IMR-90 (cell line): Measurements from ENCODE around the gene HTR2A. TPM values are rescaled to one million over a fixed set of nuclear protein-coding genes. Genes with fewer than 3 reads are reported as not detected.

Source experiments
- ATAC-seq: fragments of 200-7000 bp; cut with Tn5 transposase; 2 replicates; pipeline ENCODE4 v1.9.1; 2020; ENCODE audit warnings: low read depth, mild to moderate bottlenecking, moderate library complexity
- BruUV-seq: library from RNA; stranded (reverse); fragments of 400-500 nt; replicated peaks from 2 replicates; lab custom pipeline; 2021; lab: Mats Ljungman, UMichigan
- CTCF ChIA-PET: fragments of 300-600 bp; formaldehyde crosslinking; extraction: SDS; loops from one replicate; lab custom pipeline; 2021; ENCODE audit warnings: antibody characterized with exemption; lab: Yijun Ruan, JAX
- POLR2A ChIA-PET: fragments of 300-600 bp; sonication (Branson Sonifier 250); formaldehyde crosslinking; loops from one replicate; lab custom pipeline; 2022; ENCODE audit warnings: antibody characterized with exemption; ENCODE audit not compliant: unreplicated experiment; lab: Charles Lee
- DNase-seq: peaks from one replicate; pipeline ENCODE4 v3.0.0; 2013
- H2AFZ ChIP-seq: replicated peaks from 2 replicates; pipeline ENCODE3; 2013; ENCODE audit warnings: low read length, mild to moderate bottlenecking; ENCODE audit not compliant: poor library complexity
- H2AK5ac ChIP-seq: 2 replicates; pipeline ENCODE4 v1.6.1; 2013; ENCODE audit warnings: low read depth, low read length, inconsistent platforms
- H2AK9ac ChIP-seq: replicated peaks from 2 replicates; pipeline ENCODE3; 2013; ENCODE audit warnings: mild to moderate bottlenecking, low read depth, low read length, moderate library complexity; ENCODE audit not compliant: poor library complexity
- H2BK120ac ChIP-seq: 2 replicates; pipeline ENCODE4 v1.6.1; 2013; ENCODE audit warnings: low read depth, low read length, inconsistent platforms
- H2BK15ac ChIP-seq: 3 replicates; pipeline ENCODE4 v1.6.1; 2013; ENCODE audit warnings: low read depth, low read length, inconsistent platforms
- H2BK20ac ChIP-seq: 2 replicates; pipeline ENCODE4 v1.6.1; 2013; ENCODE audit warnings: low read depth, mild to moderate bottlenecking, inconsistent platforms, low read length, moderate library complexity
- H2BK5ac ChIP-seq: 2 replicates; pipeline ENCODE4 v1.6.1; 2013; ENCODE audit warnings: mild to moderate bottlenecking, low read depth, low read length, inconsistent platforms; ENCODE audit not compliant: poor library complexity, severe bottlenecking
- H3K14ac ChIP-seq: replicated peaks from 2 replicates; pipeline ENCODE4 v1.6.1; 2013; ENCODE audit warnings: low read depth, low read length, inconsistent platforms
- H3K18ac ChIP-seq: 2 replicates; pipeline ENCODE4 v1.6.1; 2013; ENCODE audit warnings: low read depth, low read length, control low read depth
- H3K23ac ChIP-seq: 2 replicates; pipeline ENCODE4 v1.6.1; 2013; ENCODE audit warnings: low read depth, low read length, inconsistent platforms
- H3K27ac ChIP-seq: 2 replicates; pipeline ENCODE4 v1.5.1; 2013; ENCODE audit warnings: mild to moderate bottlenecking, control low read depth, low read length; ENCODE audit not compliant: insufficient read depth
- H3K27me3 ChIP-seq: 2 replicates; pipeline ENCODE4 v1.6.1; 2013; ENCODE audit warnings: low read length; ENCODE audit not compliant: control insufficient read depth, insufficient read depth
- H3K36me3 ChIP-seq: 2 replicates; pipeline ENCODE4 v1.6.1; 2013; ENCODE audit warnings: low read length, mixed read lengths; ENCODE audit not compliant: control insufficient read depth, insufficient read depth
- H3K4ac ChIP-seq: 2 replicates; pipeline ENCODE4 v1.6.1; 2013; ENCODE audit warnings: low read depth, low read length, inconsistent platforms
- H3K4me1 ChIP-seq: 2 replicates; pipeline ENCODE4 v1.6.1; 2013; ENCODE audit warnings: low read length, mixed read lengths; ENCODE audit not compliant: control insufficient read depth, insufficient read depth
- H3K4me2 ChIP-seq: 2 replicates; pipeline ENCODE4 v1.6.1; 2013; ENCODE audit warnings: low read depth, mild to moderate bottlenecking, control low read depth, low read length, moderate library complexity
- H3K4me3 ChIP-seq: 2 replicates; pipeline ENCODE4 v1.5.1; 2013; ENCODE audit warnings: low read depth, mild to moderate bottlenecking, control low read depth, low read length, moderate library complexity; ENCODE audit not compliant: insufficient read depth
- H3K56ac ChIP-seq: 2 replicates; pipeline ENCODE4 v1.6.1; 2013; ENCODE audit warnings: low read length, inconsistent platforms; ENCODE audit not compliant: insufficient read depth; ENCODE audit errors: extremely low read depth
- H3K79me1 ChIP-seq, 2 experiments: 2 replicates each; pipeline ENCODE4 v1.6.1; 2013; ENCODE audit warnings: low read length in 2 of 2, inconsistent platforms in 1 of 2, low read depth in 1 of 2
- H3K9ac ChIP-seq: 2 replicates; pipeline ENCODE4 v1.6.1; 2013; ENCODE audit warnings: low read depth, low read length, control low read depth
- H3K9me1 ChIP-seq: 2 replicates; pipeline ENCODE4 v1.6.1; 2013; ENCODE audit warnings: low read length, inconsistent platforms; ENCODE audit not compliant: insufficient read depth
- H3K9me3 ChIP-seq: 2 replicates; pipeline ENCODE4 v1.6.1; 2013; ENCODE audit warnings: low read length; ENCODE audit not compliant: control insufficient read depth, insufficient read depth
- H4K20me1 ChIP-seq: 2 replicates; pipeline ENCODE4 v1.6.1; 2013; ENCODE audit warnings: low read length, inconsistent platforms; ENCODE audit not compliant: insufficient read depth
- H4K5ac ChIP-seq: 2 replicates; pipeline ENCODE4 v1.6.1; 2013; ENCODE audit warnings: mild to moderate bottlenecking, low read depth, low read length, control low read depth
- H4K8ac ChIP-seq, 2 experiments: 2 replicates each; pipeline ENCODE4 v1.6.1; 2013; ENCODE audit warnings: low read depth in 2 of 2, low read length in 2 of 2, control low read depth in 1 of 2, inconsistent platforms in 1 of 2
- H4K91ac ChIP-seq: 2 replicates; pipeline ENCODE4 v1.6.1; 2013; ENCODE audit warnings: low read depth, low read length, inconsistent platforms; ENCODE audit not compliant: insufficient read depth
- BHLHE40 ChIP-seq: fragments of 150-350 bp; IDR thresholded peaks from 2 replicates; pipeline ENCODE4 v1.6.1; 2016; ENCODE audit warnings: mild to moderate bottlenecking, low read depth, low read length
- CEBPB ChIP-seq: IDR thresholded peaks from 2 replicates; pipeline ENCODE4 v1.6.1; 2012; ENCODE audit warnings: low read depth, low read length, improper control_type of control experiment
- CHD1 ChIP-seq: IDR thresholded peaks from 2 replicates; pipeline ENCODE4 v1.6.1; 2012; ENCODE audit warnings: low read depth, low read length, improper control_type of control experiment
- FOS ChIP-seq: fragments of 150-350 bp; IDR thresholded peaks from 2 replicates; pipeline ENCODE4 v1.6.1; 2016; ENCODE audit warnings: low read depth, low read length
- MAZ ChIP-seq: IDR thresholded peaks from 2 replicates; pipeline ENCODE4 v1.6.1; 2012; ENCODE audit warnings: low read depth, mild to moderate bottlenecking, low read length, improper control_type of control experiment, moderate library complexity, borderline replicate concordance
- POLR2A ChIP-seq: IDR thresholded peaks from 2 replicates; pipeline ENCODE4 v1.6.1; 2012; ENCODE audit warnings: mild to moderate bottlenecking, low read depth, low read length
- RFX5 ChIP-seq: IDR thresholded peaks from 2 replicates; pipeline ENCODE4 v1.8.0; 2012; ENCODE audit warnings: low read depth, mild to moderate bottlenecking, low read length, moderate library complexity
- SMC3 ChIP-seq: fragments of 150-350 bp; IDR thresholded peaks from 2 replicates; pipeline ENCODE4 v1.6.1; 2016; ENCODE audit warnings: low read depth, mild to moderate bottlenecking, antibody characterized with exemption, low read length, moderate library complexity
- WGBS, 2 experiments: methylation state at CpG; one replicate each; pipeline versions ENCODE4 v1.1.5 to v1.1.7; 2013; ENCODE audit warnings: missing lambda C conversion rate in 2 of 2; ENCODE audit not compliant: insufficient read length in 1 of 2; ENCODE audit errors: extremely low coverage in 2 of 2; 5-methylcytosine and 5-hydroxymethylcytosine counted together
- dilution Hi-C: fragments of 300-500 bp; cut with HindIII; formaldehyde crosslinking; loops from one replicate; pipeline ENCODE4 v1.14.3; 2018; ENCODE audit warnings: low sequenced_read_pairs; ENCODE audit not compliant: unreplicated experiment
- in situ Hi-C: fragments of 300-500 bp; cut with MboI; formaldehyde crosslinking; loops from 3 replicates; pipeline ENCODE4 v1.14.3; 2019; ENCODE audit warnings: low sequenced_read_pairs, inconsistent platforms, mixed read lengths
- intact Hi-C: fragments of 100-400 bp; cut with micrococcal nuclease; formaldehyde crosslinking; loops from 2 replicates; pipeline ENCODE4 v1.10.0; 2022
- polyA plus RNA-seq, 3 experiments: library from polyadenylated mRNA; depleted of rRNA; stranded (reverse); fragments of >200 nt; gene quantifications; 2 replicates each; pipeline ENCODE4 v1.2.3, GENCODE V29; 2012; ENCODE audit warnings: low replicate concordance in 1 of 3
- total RNA-seq: library from RNA; depleted of rRNA; stranded (reverse); fragments of >200 nt; gene quantifications from 2 replicates; pipeline ENCODE4 v1.2.3, GENCODE V29; 2012
- TF ChIP-seq, protein P1 (sequence below): conservative IDR thresholded peaks from 2 replicates; pipeline ENCODE4 v1.5.1; 2012; ENCODE audit warnings: mild to moderate bottlenecking, low read depth, low read length, improper control_type of control experiment
- TF ChIP-seq, protein P2 (sequence below): fragments of 150-350 bp; IDR thresholded peaks from 2 replicates; pipeline ENCODE4 v1.6.1; 2016; ENCODE audit warnings: low read depth, mild to moderate bottlenecking, low read length, moderate library complexity, borderline replicate concordance

HTR2A gene
- total and polyA plus RNA-seq, 2 of the 4 experiments (the other 2 are of a cell fraction) = 0.02 TPM; not detected in 1

DNA sequence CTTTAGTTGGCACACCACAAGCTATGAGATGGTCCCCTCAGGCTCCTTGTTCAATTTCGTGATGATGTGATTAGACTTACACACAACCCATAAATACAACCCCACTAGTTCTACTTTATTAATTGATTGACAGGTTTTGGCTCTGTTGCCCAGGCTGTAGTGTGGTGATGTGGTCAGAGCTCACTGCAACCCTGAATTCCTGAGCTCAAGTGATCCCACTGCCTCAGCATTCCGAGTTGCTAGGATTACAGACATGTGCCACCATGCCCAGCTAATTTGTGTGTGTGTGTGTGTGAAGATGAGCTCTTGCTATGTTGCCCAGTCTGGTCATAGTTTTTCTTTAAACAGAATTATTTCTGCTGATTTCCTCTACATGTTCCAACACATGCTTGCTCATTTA is 17.5 kb upstream of the HTR2A start:
- Histone ChIP-seq H2BK15ac (no peak overlapping the region), H3K4me2 (no peak overlapping the region), H3K9ac (no peak overlapping the region), H4K91ac (no peak overlapping the region), H2AFZ (no peak overlapping the region), H3K27me3 (peaks cover 4% of the 10 kb centered on the region; the same call in 1 of the 2 replicates), H3K14ac (no peak overlapping the region), H2BK5ac (no peak overlapping the region), H2BK20ac (no peak overlapping the region), H4K5ac (no peak overlapping the region), H3K4ac (no peak overlapping the region), H3K27ac (no peak overlapping the region), H3K9me3 (no peaks in the 10 kb centered on the region), H3K9me1 (no peaks in the 10 kb centered on the region), H3K4me1 (no peaks in the 10 kb centered on the region), H3K36me3 (no peaks in the 10 kb centered on the region), H2BK120ac (no peak overlapping the region), H2AK5ac (no peak overlapping the region), H3K56ac (no peak overlapping the region), H3K18ac (no peak overlapping the region), H3K79me1 (no peaks in the 10 kb centered on the region), H2AK9ac (no peak overlapping the region), H3K4me3 (no peak overlapping the region), H3K23ac (no peak overlapping the region), H4K20me1 (no peaks in the 10 kb centered on the region), H4K8ac (no peak overlapping the region)
- TF ChIP-seq CHD1 (no peak), MAZ (no peak), BHLHE40 (no peak), RFX5 (no peak), FOS (no peak), SMC3 (no peak), POLR2A (no peak), CEBPB (no peak)
- TF ChIP-seq, protein P1, sequence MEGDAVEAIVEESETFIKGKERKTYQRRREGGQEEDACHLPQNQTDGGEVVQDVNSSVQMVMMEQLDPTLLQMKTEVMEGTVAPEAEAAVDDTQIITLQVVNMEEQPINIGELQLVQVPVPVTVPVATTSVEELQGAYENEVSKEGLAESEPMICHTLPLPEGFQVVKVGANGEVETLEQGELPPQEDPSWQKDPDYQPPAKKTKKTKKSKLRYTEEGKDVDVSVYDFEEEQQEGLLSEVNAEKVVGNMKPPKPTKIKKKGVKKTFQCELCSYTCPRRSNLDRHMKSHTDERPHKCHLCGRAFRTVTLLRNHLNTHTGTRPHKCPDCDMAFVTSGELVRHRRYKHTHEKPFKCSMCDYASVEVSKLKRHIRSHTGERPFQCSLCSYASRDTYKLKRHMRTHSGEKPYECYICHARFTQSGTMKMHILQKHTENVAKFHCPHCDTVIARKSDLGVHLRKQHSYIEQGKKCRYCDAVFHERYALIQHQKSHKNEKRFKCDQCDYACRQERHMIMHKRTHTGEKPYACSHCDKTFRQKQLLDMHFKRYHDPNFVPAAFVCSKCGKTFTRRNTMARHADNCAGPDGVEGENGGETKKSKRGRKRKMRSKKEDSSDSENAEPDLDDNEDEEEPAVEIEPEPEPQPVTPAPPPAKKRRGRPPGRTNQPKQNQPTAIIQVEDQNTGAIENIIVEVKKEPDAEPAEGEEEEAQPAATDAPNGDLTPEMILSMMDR = no peak
- TF ChIP-seq, protein P2, sequence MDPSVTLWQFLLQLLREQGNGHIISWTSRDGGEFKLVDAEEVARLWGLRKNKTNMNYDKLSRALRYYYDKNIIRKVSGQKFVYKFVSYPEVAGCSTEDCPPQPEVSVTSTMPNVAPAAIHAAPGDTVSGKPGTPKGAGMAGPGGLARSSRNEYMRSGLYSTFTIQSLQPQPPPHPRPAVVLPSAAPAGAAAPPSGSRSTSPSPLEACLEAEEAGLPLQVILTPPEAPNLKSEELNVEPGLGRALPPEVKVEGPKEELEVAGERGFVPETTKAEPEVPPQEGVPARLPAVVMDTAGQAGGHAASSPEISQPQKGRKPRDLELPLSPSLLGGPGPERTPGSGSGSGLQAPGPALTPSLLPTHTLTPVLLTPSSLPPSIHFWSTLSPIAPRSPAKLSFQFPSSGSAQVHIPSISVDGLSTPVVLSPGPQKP = no peak
- POLR2A ChIA-PET = no interaction called here
- dilution Hi-C loops (no loop called here), intact Hi-C loops (no loop called here), in situ Hi-C loops (no loop called here)
- BruUV-seq = no TSS peak
- ATAC-seq = no peak
- CTCF ChIA-PET = interaction anchor here (0.7 kb wide), 1 partner anchor 427 kb away, joined by 3 read pairs; no protein-coding TSS in a partner anchor
- DNase-seq = no peak
- WGBS, 2 experiments = 20% methylated on average over 1 of the region's 2 CpGs; no CpG with 5 or more reads in 1 of the 2 experiments
